HepG2 (cell line): ENCODE data around the gene MTOR.

ENCODE experiments used
- CEBPB ChIP-seq: IDR thresholded peaks from 2 replicates; pipeline ENCODE4 v1.6.1; 2011; ENCODE audit warnings: low read depth, low read length, improper control_type of control experiment, borderline replicate concordance
- CTCF ChIP-seq: sonication (generic); formaldehyde crosslinking; IDR thresholded peaks from 2 replicates; pipeline ENCODE4 v1.5.0; 2020; ENCODE audit warnings: mild to moderate bottlenecking, missing genetic modification reagents, moderate library complexity
- GABPA ChIP-seq, 2 experiments: IDR thresholded peaks; 2 replicates each; pipeline ENCODE4 v1.6.1; 2011 to 2016; ENCODE audit warnings: low read depth in 2 of 2, low read length in 1 of 2, missing biosample characterization in 1 of 2, missing genetic modification characterization in 1 of 2
- GLMP ChIP-seq: sonication (generic); formaldehyde crosslinking; IDR thresholded peaks from 2 replicates; pipeline ENCODE4 v1.9.0; 2021; ENCODE audit warnings: missing genetic modification reagents, mild to moderate bottlenecking, borderline replicate concordance
- MYNN ChIP-seq: sonication (generic); formaldehyde crosslinking; IDR thresholded peaks from 2 replicates; pipeline ENCODE4 v1.4.0; 2020; ENCODE audit warnings: mild to moderate bottlenecking, low read depth, missing genetic modification reagents
- POLR2A ChIP-seq, 2 experiments: IDR thresholded peaks; 2 replicates each; pipeline ENCODE4 v1.6.1; 2011; ENCODE audit warnings: low read depth in 2 of 2, low read length in 2 of 2, mild to moderate bottlenecking in 1 of 2, moderate library complexity in 1 of 2; ENCODE audit not compliant: insufficient read depth in 1 of 2
- POLR2AphosphoS5 ChIP-seq: IDR thresholded peaks from 2 replicates; pipeline ENCODE4 v1.6.1; 2012; ENCODE audit warnings: low read depth, low read length
- SP1 ChIP-seq, 2 experiments: fragments of 450-650 bp in 1 of 2; sonication (generic) in 1 of 2; formaldehyde crosslinking in 1 of 2; IDR thresholded peaks; 2 replicates each; pipeline versions ENCODE4 v1.4.0 to v1.6.1; 2016 to 2020; ENCODE audit warnings: missing genetic modification reagents in 1 of 2
- TGIF2 ChIP-seq: IDR thresholded peaks from 2 replicates; pipeline ENCODE4 v1.6.1; 2016; ENCODE audit warnings: control low read depth, missing compliant biosample characterization
- ZKSCAN1 ChIP-seq: fragments of 150-350 bp; IDR thresholded peaks from 2 replicates; pipeline ENCODE4 v1.6.1; 2014; ENCODE audit warnings: low read length
- ZNF431 ChIP-seq: sonication (generic); formaldehyde crosslinking; IDR thresholded peaks from 2 replicates; pipeline ENCODE4 v1.9.0; 2022; ENCODE audit warnings: missing genetic modification reagents, low read depth, mild to moderate bottlenecking, borderline replicate concordance
- ZNF605 ChIP-seq: sonication (generic); formaldehyde crosslinking; IDR thresholded peaks from 2 replicates; pipeline ENCODE4 v1.8.0; 2022; ENCODE audit warnings: mild to moderate bottlenecking, missing genetic modification reagents
- ZNF670 ChIP-seq: sonication (generic); formaldehyde crosslinking; IDR thresholded peaks from 2 replicates; pipeline ENCODE4 v1.8.0; 2022; ENCODE audit warnings: mild to moderate bottlenecking, missing genetic modification reagents, borderline replicate concordance
- ZNF775 ChIP-seq: sonication (generic); formaldehyde crosslinking; IDR thresholded peaks from 2 replicates; pipeline ENCODE4 v1.4.0; 2020; ENCODE audit warnings: missing genetic modification reagents, mild to moderate bottlenecking, moderate library complexity, borderline replicate concordance

- no peak for TF ChIP-seq ZNF605 (CRISPR knock-in tag)
- no peak for TF ChIP-seq GABPA (IDR thresholded peaks at IDR 0.05; ENCODE audit: low read depth, low read length)
- no peak for TF ChIP-seq GABPA (CRISPR knock-in tag; IDR thresholded peaks at IDR 0.05; ENCODE audit: low read depth)
- TF ChIP-seq POLR2A (IDR thresholded peaks at IDR 0.05; ENCODE audit: insufficient read depth in 1 of 2, low read depth in 2 of 2, low read length in 2 of 2) = no peak
- TF ChIP-seq CTCF = no peak
- TF ChIP-seq POLR2AphosphoS5 = no peak
- no peak for TF ChIP-seq GLMP (CRISPR knock-in tag)
- TF ChIP-seq ZNF775 (CRISPR knock-in tag) = no peak
- TF ChIP-seq ZNF431 (CRISPR knock-in tag) = no peak
- TF ChIP-seq CEBPB = no peak
- TF ChIP-seq TGIF2 (CRISPR knock-in tag) = no peak
- TF ChIP-seq ZKSCAN1 = no peak
- TF ChIP-seq SP1 (IDR thresholded peaks at IDR 0.05) = no peak
- no peak for TF ChIP-seq SP1 (CRISPR knock-in tag; IDR thresholded peaks at IDR 0.05)
- no peak for TF ChIP-seq ZNF670
- TF ChIP-seq MYNN = no peak
Observed at GRCh38 chr1:11157394-11157793, 105.0 kb downstream of the MTOR start.
